ENCODE measurements around the gene UGT1A9.

The UGT1A9 gene

GRCh38 chr2:233817361-233817911, 145.7 kb downstream of the UGT1A9 start:
- no peak for DNase-seq (ENCODE audit: low spot score)

GRCh38 chr2:233817995-233818638, 146.4 kb downstream of the UGT1A9 start:
- no peak for DNase-seq (ENCODE audit: low spot score)

- DNase-seq (ENCODE audit: low spot score), result no peak
Observed at GRCh38 chr2:233818639-233819621, 147.2 kb downstream of the UGT1A9 start.

GRCh38 chr2:233819884-233820773, 148.4 kb downstream of the UGT1A9 start:
- no peak for DNase-seq (ENCODE audit: low spot score)

- DNase-seq (ENCODE audit: low spot score), result no peak
Observed at GRCh38 chr2:233820774-233821105, 149.0 kb downstream of the UGT1A9 start.

GRCh38 chr2:233821196-233821595, 149.5 kb downstream of the UGT1A9 start:
- DNase-seq (ENCODE audit: low spot score), result no peak

- DNase-seq (ENCODE audit: low spot score), result no peak
Observed at GRCh38 chr2:233821709-233822100, 150.0 kb downstream of the UGT1A9 start.

- DNase-seq (ENCODE audit: low spot score), result no peak
Observed at GRCh38 chr2:233822101-233822771, 150.5 kb downstream of the UGT1A9 start.
